Activated CD8-positive, alpha-beta memory T cell treated with anti-CD3 and anti-CD28 coated beads, Interleukin-2, amount 10 ng/mL, durations not matched to agents 7 days and 5 days (primary cell): ENCODE data around the gene CTRB2. TPM values are rescaled to one million over a fixed set of nuclear protein-coding genes. Genes with fewer than 3 reads are reported as not detected.

Experiments
- ATAC-seq: fragments of 150-1000 bp; cut with Tn5 transposase; one replicate; pipeline ENCODE4 v1.10.0; 2021; ENCODE audit warnings: moderate library complexity
- CTCF ChIA-PET: fragments of 350-600 bp; sonication (Branson Sonifier 250); formaldehyde crosslinking; loops from one replicate; lab custom pipeline; 2021; ENCODE audit warnings: antibody characterized with exemption; lab: Charles Lee
- DNase-seq: peaks from one replicate; pipeline ENCODE4 v3.0.0-alpha.2; 2020
- H3K27ac Mint-ChIP-seq: one replicate; pipeline ENCODE4 v1.8.0; 2021; ENCODE audit warnings: mild to moderate bottlenecking, mixed read lengths
- H3K27me3 Mint-ChIP-seq: one replicate; pipeline ENCODE4 v1.8.0; 2021; ENCODE audit warnings: mixed read lengths
- H3K36me3 Mint-ChIP-seq: one replicate; pipeline ENCODE4 v1.8.0; 2021; ENCODE audit warnings: mild to moderate bottlenecking, mixed read lengths
- H3K4me1 Mint-ChIP-seq: one replicate; pipeline ENCODE4 v1.8.0; 2021; ENCODE audit warnings: mixed read lengths
- H3K4me3 Mint-ChIP-seq: one replicate; pipeline ENCODE4 v1.8.0; 2021; ENCODE audit warnings: mild to moderate bottlenecking, moderate library complexity, mixed read lengths
- H3K9me3 Mint-ChIP-seq: one replicate; pipeline ENCODE4 v1.8.0; 2022; ENCODE audit warnings: low read depth, mixed read lengths
- total RNA-seq, 2 experiments: library from RNA; stranded (reverse); gene quantifications; one replicate each; pipeline ENCODE4 v1.2.3, GENCODE V29; 2021

Gene CTRB2
- total RNA-seq, 2 experiments from 2014 or later, result not detected

- Mint-ChIP-seq H3K27ac (no peak overlapping the region), H3K9me3 (no peaks in the 10 kb centered on the region), H3K4me1 (peaks cover 10% of the 10 kb centered on the region), H3K27me3 (peaks cover 3% of the 10 kb centered on the region), H3K4me3 (no peak overlapping the region), H3K36me3 (no peaks in the 10 kb centered on the region)
- CTCF ChIA-PET, result interaction anchor here (1.5 kb wide), 1 partner anchor 261 kb away, joined by 3 read pairs; no protein-coding TSS in a partner anchor
- DNase-seq (no peak), ATAC-seq (no peak)
Measured at GRCh38 chr16:75203667-75204409, 3.1 kb downstream of the CTRB2 start.

GRCh38 chr16:75203096-75203495 lies 3.9 kb downstream of the CTRB2 start:
- no peak for ATAC-seq
- no peak overlapping the region for H3K4me3 Mint-ChIP-seq
- H3K27me3 Mint-ChIP-seq, result peaks cover 8% of the 10 kb centered on the region
- no peak for DNase-seq
- no peaks in the 10 kb centered on the region for H3K36me3 Mint-ChIP-seq
- peaks cover 12% of the 10 kb centered on the region for H3K4me1 Mint-ChIP-seq
- H3K27ac Mint-ChIP-seq, result no peak overlapping the region
- no peaks in the 10 kb centered on the region for H3K9me3 Mint-ChIP-seq
- CTCF ChIA-PET, result interaction anchor here (1.5 kb wide), 1 partner anchor 262 kb away, joined by 3 read pairs; no protein-coding TSS in a partner anchor

GRCh38 chr16:75202069-75202590 lies 4.8 kb downstream of the CTRB2 start:
- CTCF ChIA-PET, result interaction anchor here (0.7 to 1.5 kb wide), 7 partner anchors 16 to 362 kb away, joined by 3 to 7 read pairs (median 3); no protein-coding TSS in a partner anchor
- H3K4me1 Mint-ChIP-seq, result peaks cover 12% of the 10 kb centered on the region
- H3K36me3 Mint-ChIP-seq, result no peaks in the 10 kb centered on the region
- H3K27ac Mint-ChIP-seq, result no peak overlapping the region
- no peaks in the 10 kb centered on the region for H3K9me3 Mint-ChIP-seq
- DNase-seq (no peak), ATAC-seq (no peak)
- H3K4me3 Mint-ChIP-seq, result no peak overlapping the region
- peaks cover 17% of the 10 kb centered on the region for H3K27me3 Mint-ChIP-seq

- H3K27me3 Mint-ChIP-seq, result peaks cover 24% of the 10 kb centered on the region
- DNase-seq (no peak), ATAC-seq (no peak)
- CTCF ChIA-PET, result interaction anchor here (1.4 to 5.3 kb wide), 13 partner anchors 15 to 267 kb away, joined by 5 to 43 read pairs (median 12); partner anchors contain the start of genes CTRB1 and TMEM170A
- H3K9me3 Mint-ChIP-seq, result no peaks in the 10 kb centered on the region
- no peak overlapping the region for H3K27ac Mint-ChIP-seq
- H3K4me1 Mint-ChIP-seq, result peaks cover 12% of the 10 kb centered on the region
- no peaks in the 10 kb centered on the region for H3K36me3 Mint-ChIP-seq
- no peak overlapping the region for H3K4me3 Mint-ChIP-seq
Measured at GRCh38 chr16:75198135-75198600, 8.8 kb downstream of the CTRB2 start.

- CTCF ChIA-PET, result interaction anchor here (2.7 to 5.3 kb wide), 4 partner anchors 14 to 190 kb away, joined by 13 to 43 read pairs (median 27); partner anchors contain the start of gene CTRB1
- Mint-ChIP-seq H3K4me1 (peaks cover 12% of the 10 kb centered on the region), H3K36me3 (no peaks in the 10 kb centered on the region), H3K9me3 (no peaks in the 10 kb centered on the region), H3K27me3 (peaks cover 24% of the 10 kb centered on the region), H3K27ac (no peak overlapping the region), H3K4me3 (no peak overlapping the region)
- ATAC-seq, result no peak
- DNase-seq, result no peak
Measured at GRCh38 chr16:75197522-75198134, 9.3 kb downstream of the CTRB2 start.

GRCh38 chr16:75196836-75197235 lies 10.1 kb downstream of the CTRB2 start:
- peaks cover 24% of the 10 kb centered on the region for H3K27me3 Mint-ChIP-seq
- ATAC-seq (no peak), DNase-seq (no peak)
- no peaks in the 10 kb centered on the region for H3K36me3 Mint-ChIP-seq
- no peaks in the 10 kb centered on the region for H3K9me3 Mint-ChIP-seq
- no peak overlapping the region for H3K27ac Mint-ChIP-seq
- H3K4me1 Mint-ChIP-seq, result peaks cover 12% of the 10 kb centered on the region
- H3K4me3 Mint-ChIP-seq, result no peak overlapping the region
- CTCF ChIA-PET, result interaction anchor here (0.9 to 5.3 kb wide), 3 partner anchors 21 to 183 kb away, joined by 3 to 43 read pairs (median 39); partner anchors contain the start of gene CTRB1

GRCh38 chr16:75195811-75196790 lies 10.9 kb downstream of the CTRB2 start:
- H3K4me3 Mint-ChIP-seq, result no peak overlapping the region
- no peak for ATAC-seq
- peak; percentile 36 for DNase-seq
- no peaks in the 10 kb centered on the region for H3K36me3 Mint-ChIP-seq
- H3K4me1 Mint-ChIP-seq, result peaks cover 9% of the 10 kb centered on the region
- no peak overlapping the region for H3K27ac Mint-ChIP-seq
- H3K27me3 Mint-ChIP-seq, result peaks cover 24% of the 10 kb centered on the region
- CTCF ChIA-PET, result interaction anchor here (0.7 to 5.3 kb wide), 4 partner anchors 22 to 184 kb away, joined by 3 to 43 read pairs (median 21); partner anchors contain the start of gene CTRB1
- no peaks in the 10 kb centered on the region for H3K9me3 Mint-ChIP-seq

GRCh38 chr16:75193730-75194444 lies 13.1 kb downstream of the CTRB2 start:
- H3K9me3 Mint-ChIP-seq, result no peaks in the 10 kb centered on the region
- no peak for DNase-seq
- H3K27ac Mint-ChIP-seq, result no peak overlapping the region
- peaks cover 2% of the 10 kb centered on the region for H3K4me1 Mint-ChIP-seq
- H3K27me3 Mint-ChIP-seq, result peaks cover 21% of the 10 kb centered on the region
- no peak overlapping the region for H3K4me3 Mint-ChIP-seq
- ATAC-seq, result no peak
- H3K36me3 Mint-ChIP-seq, result no peaks in the 10 kb centered on the region
- CTCF ChIA-PET, result no interaction called here

GRCh38 chr16:75193265-75193650 lies 13.7 kb downstream of the CTRB2 start:
- Mint-ChIP-seq H3K4me1 (no peaks in the 10 kb centered on the region), H3K4me3 (no peak overlapping the region), H3K36me3 (no peaks in the 10 kb centered on the region), H3K27me3 (peaks cover 18% of the 10 kb centered on the region), H3K9me3 (no peaks in the 10 kb centered on the region), H3K27ac (no peak overlapping the region)
- ATAC-seq, result no peak
- CTCF ChIA-PET, result no interaction called here
- DNase-seq, result no peak

GRCh38 chr16:75192606-75193264 lies 14.2 kb downstream of the CTRB2 start:
- H3K4me3 Mint-ChIP-seq, result no peak overlapping the region
- ATAC-seq (no peak), DNase-seq (no peak)
- no peaks in the 10 kb centered on the region for H3K9me3 Mint-ChIP-seq
- no peak overlapping the region for H3K27ac Mint-ChIP-seq
- H3K4me1 Mint-ChIP-seq, result no peaks in the 10 kb centered on the region
- CTCF ChIA-PET, result no interaction called here
- no peaks in the 10 kb centered on the region for H3K36me3 Mint-ChIP-seq
- peaks cover 13% of the 10 kb centered on the region for H3K27me3 Mint-ChIP-seq

- peaks cover 6% of the 10 kb centered on the region for H3K27me3 Mint-ChIP-seq
- H3K27ac Mint-ChIP-seq, result no peak overlapping the region
- H3K36me3 Mint-ChIP-seq, result no peaks in the 10 kb centered on the region
- ATAC-seq, result no peak
- no peak for DNase-seq
- CTCF ChIA-PET, result interaction anchor here (1.3 to 3.7 kb wide), 2 partner anchors 10 to 44 kb away, joined by 6 to 17 read pairs; no protein-coding TSS in a partner anchor
- no peaks in the 10 kb centered on the region for H3K9me3 Mint-ChIP-seq
- no peak overlapping the region for H3K4me3 Mint-ChIP-seq
- H3K4me1 Mint-ChIP-seq, result no peaks in the 10 kb centered on the region
Measured at GRCh38 chr16:75189638-75190245, 17.2 kb downstream of the CTRB2 start.
